Measurements from ENCODE around the gene NPAS2. TPM values are rescaled to one million over a fixed set of nuclear protein-coding genes. Genes with fewer than 3 reads are reported as not detected.

Gene NPAS2
- total RNA-seq, 5 donors from 2014 or later (not counting 1 experiment from before 2014, with no cell fraction given) = 3.5 to 9.5 (median 4.4) TPM

- POLR2A ChIA-PET = no interaction called here
- Histone ChIP-seq H3K27me3 (replicated peaks in 1 of 2; ENCODE audit: control insufficient read depth in 2 of 2, extremely low read depth in 1 of 2, insufficient read depth in 2 of 2, low read length in 1 of 2) (peaks cover 0 to 3% of the 10 kb centered on the region in 2 experiments), H3K27ac (ENCODE audit: low read length) (no peak overlapping the region), H3K4me3 (ENCODE audit: control insufficient read depth in 1 of 2, extremely low read depth in 1 of 2, low read length in 1 of 2) (no peak overlapping the region), H3K36me3 (ENCODE audit: control insufficient read depth in 2 of 2, extremely low read depth in 1 of 2, insufficient read depth in 1 of 2, low read length in 1 of 2) (no peaks in the 10 kb centered on the region), H3K9me3 (no peaks in the 10 kb centered on the region), H3K4me1 (ENCODE audit: control insufficient read depth in 1 of 2, extremely low read depth in 1 of 2, insufficient read depth in 2 of 2, low read length in 2 of 2) (no peaks in the 10 kb centered on the region)
- Mint-ChIP-seq H3K36me3 (no peaks in the 10 kb centered on the region), H3K9me3 (peaks cover 0 to 4% (median 0%) of the 10 kb centered on the region in 3 donors), H3K4me3 (no peak overlapping the region), H3K4me1 (peaks cover 0 to 9% (median 3%) of the 10 kb centered on the region in 3 donors), H3K27me3 (peaks cover 8 to 12% of the 10 kb centered on the region in 2 donors), H3K27ac (no peak overlapping the region)
- DNase-seq (no peak), ATAC-seq (replicated peaks in 1 of 4) (no peak)
- CTCF ChIA-PET = no interaction called here
- 100% methylated on average over 2 of the region's 5 CpGs for WGBS (ENCODE audit: insufficient coverage)
Measured at GRCh38 chr2:100900156-100900795, 80.3 kb downstream of the NPAS2 start.

- H3K27me3 Mint-ChIP-seq = peaks cover 8 to 12% of the 10 kb centered on the region in 2 donors
- CTCF ChIA-PET = no interaction called here
- 73% methylated on average over 4 of the region's 6 CpGs for WGBS (ENCODE audit: insufficient coverage)
Measured at GRCh38 chr2:100902817-100903405, 83.0 kb downstream of the NPAS2 start.

GRCh38 chr2:100903534-100904258 lies 83.8 kb downstream of the NPAS2 start:
- Mint-ChIP-seq H3K4me1 (peaks cover 9 to 22% (median 16%) of the 10 kb centered on the region in 3 donors), H3K27ac (no peak overlapping the region), H3K36me3 (no peaks in the 10 kb centered on the region), H3K9me3 (peaks cover 0 to 4% (median 0%) of the 10 kb centered on the region in 3 donors), H3K27me3 (peaks cover 8 to 12% of the 10 kb centered on the region in 2 donors), H3K4me3 (no peak overlapping the region)
- H3K36me3 ChIP-seq (ENCODE audit: control insufficient read depth in 2 of 2, extremely low read depth in 1 of 2, insufficient read depth in 1 of 2, low read length in 1 of 2) = no peaks in the 10 kb centered on the region
- no peak overlapping the region for H3K4me3 ChIP-seq (ENCODE audit: control insufficient read depth in 1 of 2, extremely low read depth in 1 of 2, low read length in 1 of 2)
- ATAC-seq (replicated peaks in 1 of 4) (no peak), DNase-seq (no peak)
- WGBS (ENCODE audit: insufficient coverage) = 91% methylated on average over 10 of the region's 17 CpGs
- ChIA-PET POLR2A (no interaction called here), CTCF (no interaction called here)
- H3K27me3 ChIP-seq (replicated peaks in 1 of 2; ENCODE audit: control insufficient read depth in 2 of 2, extremely low read depth in 1 of 2, insufficient read depth in 2 of 2, low read length in 1 of 2) = peaks cover 0 to 8% of the 10 kb centered on the region in 2 experiments
- no peak overlapping the region for H3K27ac ChIP-seq (ENCODE audit: low read length)
- H3K9me3 ChIP-seq = no peaks in the 10 kb centered on the region
- no peaks in the 10 kb centered on the region for H3K4me1 ChIP-seq (ENCODE audit: control insufficient read depth in 1 of 2, extremely low read depth in 1 of 2, insufficient read depth in 2 of 2, low read length in 2 of 2)

More at GRCh38 chr2:100902817-100903405, 83.0 kb downstream of the NPAS2 start:
- peaks cover 8 to 20% (median 14%) of the 10 kb centered on the region in 3 donors for H3K4me1 Mint-ChIP-seq
- H3K4me3 Mint-ChIP-seq = no peak overlapping the region
- H3K9me3 ChIP-seq = no peaks in the 10 kb centered on the region
- no peaks in the 10 kb centered on the region for H3K36me3 Mint-ChIP-seq
- H3K36me3 ChIP-seq (ENCODE audit: control insufficient read depth in 2 of 2, extremely low read depth in 1 of 2, insufficient read depth in 1 of 2, low read length in 1 of 2) = no peaks in the 10 kb centered on the region
- no peaks in the 10 kb centered on the region for H3K4me1 ChIP-seq (ENCODE audit: control insufficient read depth in 1 of 2, extremely low read depth in 1 of 2, insufficient read depth in 2 of 2, low read length in 2 of 2)
- DNase-seq = no peak
- H3K27ac ChIP-seq (ENCODE audit: low read length) = no peak overlapping the region
- H3K27ac Mint-ChIP-seq = no peak overlapping the region
- no peak overlapping the region for H3K4me3 ChIP-seq (ENCODE audit: control insufficient read depth in 1 of 2, extremely low read depth in 1 of 2, low read length in 1 of 2)
- no peak for ATAC-seq (replicated peaks in 1 of 4)
- H3K9me3 Mint-ChIP-seq = peaks cover 0 to 4% (median 0%) of the 10 kb centered on the region in 3 donors
- peaks cover 0 to 8% of the 10 kb centered on the region in 2 experiments for H3K27me3 ChIP-seq (replicated peaks in 1 of 2; ENCODE audit: control insufficient read depth in 2 of 2, extremely low read depth in 1 of 2, insufficient read depth in 2 of 2, low read length in 1 of 2)
- POLR2A ChIA-PET = no interaction called here

GRCh38 chr2:100905132-100905805 lies 85.3 kb downstream of the NPAS2 start:
- Mint-ChIP-seq H3K27ac (no peak overlapping the region), H3K36me3 (no peaks in the 10 kb centered on the region), H3K4me3 (no peak overlapping the region), H3K27me3 (peaks cover 8 to 12% of the 10 kb centered on the region in 2 donors), H3K4me1 (peaks cover 9 to 22% (median 20%) of the 10 kb centered on the region in 3 donors), H3K9me3 (peaks cover 0 to 2% (median 0%) of the 10 kb centered on the region in 3 donors)
- DNase-seq (no peak), ATAC-seq (replicated peaks in 1 of 4) (peak in 1 of 4 experiments; percentile 37)
- Histone ChIP-seq H3K4me3 (ENCODE audit: control insufficient read depth in 1 of 2, extremely low read depth in 1 of 2, low read length in 1 of 2) (no peak overlapping the region), H3K9me3 (no peaks in the 10 kb centered on the region), H3K4me1 (ENCODE audit: control insufficient read depth in 1 of 2, extremely low read depth in 1 of 2, insufficient read depth in 2 of 2, low read length in 2 of 2) (no peaks in the 10 kb centered on the region), H3K36me3 (ENCODE audit: control insufficient read depth in 2 of 2, extremely low read depth in 1 of 2, insufficient read depth in 1 of 2, low read length in 1 of 2) (no peaks in the 10 kb centered on the region), H3K27ac (ENCODE audit: low read length) (no peak overlapping the region), H3K27me3 (replicated peaks in 1 of 2; ENCODE audit: control insufficient read depth in 2 of 2, extremely low read depth in 1 of 2, insufficient read depth in 2 of 2, low read length in 1 of 2) (peaks cover 0 to 8% of the 10 kb centered on the region in 2 experiments)
- ChIA-PET CTCF (interaction anchor here in 1 of 2 donors (0.6 kb wide), 1 partner anchor 107 kb away, joined by 3 read pairs; no protein-coding TSS in a partner anchor), POLR2A (no interaction called here)
- WGBS (ENCODE audit: insufficient coverage) = 77% methylated on average over 7 of the region's 9 CpGs

GRCh38 chr2:100906131-100906530 lies 86.2 kb downstream of the NPAS2 start:
- no CpG with 5 or more reads among the region's 1 CpG for WGBS (ENCODE audit: insufficient coverage)
- no peaks in the 10 kb centered on the region for H3K4me1 ChIP-seq (ENCODE audit: control insufficient read depth in 1 of 2, extremely low read depth in 1 of 2, insufficient read depth in 2 of 2, low read length in 2 of 2)
- Mint-ChIP-seq H3K4me1 (peaks cover 9 to 22% (median 20%) of the 10 kb centered on the region in 3 donors), H3K36me3 (no peaks in the 10 kb centered on the region), H3K9me3 (no peaks in the 10 kb centered on the region), H3K27ac (peak overlapping the region in 1 of 2 donors; percentile 25), H3K4me3 (no peak overlapping the region), H3K27me3 (peaks cover 8 to 12% of the 10 kb centered on the region in 2 donors)
- ATAC-seq (replicated peaks in 1 of 4) (no peak), DNase-seq (no peak)
- H3K36me3 ChIP-seq (ENCODE audit: control insufficient read depth in 2 of 2, extremely low read depth in 1 of 2, insufficient read depth in 1 of 2, low read length in 1 of 2) = no peaks in the 10 kb centered on the region
- peaks cover 0 to 8% of the 10 kb centered on the region in 2 experiments for H3K27me3 ChIP-seq (replicated peaks in 1 of 2; ENCODE audit: control insufficient read depth in 2 of 2, extremely low read depth in 1 of 2, insufficient read depth in 2 of 2, low read length in 1 of 2)
- H3K27ac ChIP-seq (ENCODE audit: low read length) = no peak overlapping the region
- no peak overlapping the region for H3K4me3 ChIP-seq (ENCODE audit: control insufficient read depth in 1 of 2, extremely low read depth in 1 of 2, low read length in 1 of 2)
- POLR2A ChIA-PET = no interaction called here
- H3K9me3 ChIP-seq = no peaks in the 10 kb centered on the region
- CTCF ChIA-PET = interaction anchor here in 1 of 2 donors (0.6 to 0.7 kb wide), 2 partner anchors 68 to 107 kb away, joined by 3 to 4 read pairs; no protein-coding TSS in a partner anchor

- no peak overlapping the region for H3K27ac ChIP-seq (ENCODE audit: low read length)
- H3K4me1 ChIP-seq (ENCODE audit: control insufficient read depth in 1 of 2, extremely low read depth in 1 of 2, insufficient read depth in 2 of 2, low read length in 2 of 2) = no peaks in the 10 kb centered on the region
- Mint-ChIP-seq H3K9me3 (no peaks in the 10 kb centered on the region), H3K27me3 (peaks cover 8 to 10% of the 10 kb centered on the region in 2 donors), H3K4me3 (no peak overlapping the region), H3K36me3 (no peaks in the 10 kb centered on the region), H3K27ac (no peak overlapping the region), H3K4me1 (peaks cover 9 to 22% (median 20%) of the 10 kb centered on the region in 3 donors)
- H3K27me3 ChIP-seq (replicated peaks in 1 of 2; ENCODE audit: control insufficient read depth in 2 of 2, extremely low read depth in 1 of 2, insufficient read depth in 2 of 2, low read length in 1 of 2) = peaks cover 0 to 8% of the 10 kb centered on the region in 2 experiments
- ATAC-seq (replicated peaks in 1 of 4) (no peak), DNase-seq (no peak)
- ChIA-PET POLR2A (interaction anchor here in 1 of 2 donors (0.5 kb wide), 2 partner anchors 24 to 46 kb away, joined by 3 to 5 read pairs; no protein-coding TSS in a partner anchor), CTCF (interaction anchor here in 1 of 2 donors (0.7 kb wide), 1 partner anchor 69 kb away, joined by 4 read pairs; no protein-coding TSS in a partner anchor)
- no peak overlapping the region for H3K4me3 ChIP-seq (ENCODE audit: control insufficient read depth in 1 of 2, extremely low read depth in 1 of 2, low read length in 1 of 2)
- no peaks in the 10 kb centered on the region for H3K9me3 ChIP-seq
- H3K36me3 ChIP-seq (ENCODE audit: control insufficient read depth in 2 of 2, extremely low read depth in 1 of 2, insufficient read depth in 1 of 2, low read length in 1 of 2) = no peaks in the 10 kb centered on the region
- WGBS (ENCODE audit: insufficient coverage) = no CpG with 5 or more reads among the region's 5 CpGs
Measured at GRCh38 chr2:100906679-100907078, 86.7 kb downstream of the NPAS2 start.

Measured in T-cell (primary cell).